ENCODE results near the gene PTPRC.

PTPRC gene

GRCh38 chr1:198649232-198649967 is 10.6 kb downstream of the PTPRC start:
- ATAC-seq = peak; percentile 42 to 50

- ATAC-seq = peak; percentile 73 to 75
Observed at GRCh38 chr1:198649968-198650338, 11.1 kb downstream of the PTPRC start.

GRCh38 chr1:198650506-198650905 is 11.7 kb downstream of the PTPRC start:
- ATAC-seq = no peak

GRCh38 chr1:198651650-198652400 is 13.0 kb downstream of the PTPRC start:
- ATAC-seq = no peak

- no peak for ATAC-seq
Observed at GRCh38 chr1:198653808-198654413, 15.1 kb downstream of the PTPRC start.

- ATAC-seq = peak; percentile 18 to 36
Observed at GRCh38 chr1:198655459-198656121, 16.8 kb downstream of the PTPRC start.

- ATAC-seq = peak; percentile 17 to 21
Observed at GRCh38 chr1:198656500-198656932, 17.7 kb downstream of the PTPRC start.

GRCh38 chr1:198657550-198658064 is 18.8 kb downstream of the PTPRC start:
- ATAC-seq = peak; percentile 41 to 62

GRCh38 chr1:198660341-198661261 is 21.8 kb downstream of the PTPRC start:
- ATAC-seq = peak; percentile 8 to 10

GRCh38 chr1:198662821-198663220 is 24.0 kb downstream of the PTPRC start:
- peak in 1 of 2 donors; percentile 23 for ATAC-seq

- no peak for ATAC-seq
Observed at GRCh38 chr1:198664068-198664788, 25.4 kb downstream of the PTPRC start.

- no peak for ATAC-seq
Observed at GRCh38 chr1:198667186-198667585, 28.3 kb downstream of the PTPRC start.

- ATAC-seq = no peak
Observed at GRCh38 chr1:198667807-198668206, 29.0 kb downstream of the PTPRC start.

- ATAC-seq = peak; percentile 92 to 97
Observed at GRCh38 chr1:198669023-198669698, 30.3 kb downstream of the PTPRC start.

GRCh38 chr1:198669771-198670170 is 30.9 kb downstream of the PTPRC start:
- ATAC-seq = no peak

GRCh38 chr1:198671136-198671535 is 32.3 kb downstream of the PTPRC start:
- ATAC-seq = no peak

- ATAC-seq = no peak
Observed at GRCh38 chr1:198672124-198672523, 33.3 kb downstream of the PTPRC start.

- ATAC-seq = no peak
Observed at GRCh38 chr1:198674009-198674408, 35.2 kb downstream of the PTPRC start.

GRCh38 chr1:198676253-198676652 is 37.4 kb downstream of the PTPRC start:
- ATAC-seq = peak; percentile 2 to 15

- no peak for ATAC-seq
Observed at GRCh38 chr1:198677027-198677426, 38.2 kb downstream of the PTPRC start.

Data from activated CD4-positive, CD25-positive, alpha-beta regulatory T cell treated with anti-CD3 and anti-CD28 coated beads, Interleukin-2, amount 50 U/mL, for 24 hours (primary cell).